ENCODE measurements around the gene CYRIA.

CYRIA gene

GRCh38 chr2:16649353-16650286 is 16.0 kb downstream of the CYRIA start:
- DNase-seq = no peak

GRCh38 chr2:16647992-16648617 is 17.5 kb downstream of the CYRIA start:
- no peak for DNase-seq

DNA sequence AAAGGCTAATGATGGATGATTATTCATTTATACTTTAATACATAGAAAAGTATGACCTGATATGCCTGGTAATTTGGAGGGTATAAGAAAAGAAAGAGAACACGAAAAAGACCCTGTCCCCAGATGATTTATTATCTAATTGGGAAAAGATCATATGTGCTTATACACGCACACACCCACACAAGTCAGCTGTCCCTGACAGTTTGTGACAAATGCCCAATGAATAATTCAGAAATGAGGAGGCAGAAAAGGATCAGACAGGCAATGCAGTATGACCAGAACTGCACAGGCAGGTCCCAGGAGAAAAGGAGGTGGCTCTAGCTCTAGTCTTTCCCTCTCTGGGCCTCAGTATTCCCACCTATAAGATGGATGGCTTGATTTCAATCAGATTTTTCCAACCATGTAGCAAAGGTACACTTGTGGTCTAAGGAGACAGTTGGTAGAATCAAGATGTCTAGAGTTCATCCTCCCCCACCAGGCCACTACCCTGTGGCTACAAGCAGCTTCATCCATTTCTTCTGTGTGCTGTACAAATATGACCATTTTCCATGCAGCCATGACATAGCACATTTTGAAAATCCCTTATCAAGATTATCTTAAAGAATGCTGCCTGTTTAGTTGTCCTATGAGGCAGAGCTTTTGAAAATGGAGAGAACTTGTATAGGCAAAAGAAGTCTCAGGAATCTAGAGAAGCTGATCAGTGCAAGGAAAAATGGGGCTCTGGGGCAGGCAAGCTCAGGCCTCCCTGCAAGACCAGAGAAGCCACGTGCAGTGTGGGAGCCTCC is 19.7 kb downstream of the CYRIA start:
- DNase-seq = no peak

GRCh38 chr2:16645088-16645487 is 20.5 kb downstream of the CYRIA start:
- DNase-seq = no peak

DNA sequence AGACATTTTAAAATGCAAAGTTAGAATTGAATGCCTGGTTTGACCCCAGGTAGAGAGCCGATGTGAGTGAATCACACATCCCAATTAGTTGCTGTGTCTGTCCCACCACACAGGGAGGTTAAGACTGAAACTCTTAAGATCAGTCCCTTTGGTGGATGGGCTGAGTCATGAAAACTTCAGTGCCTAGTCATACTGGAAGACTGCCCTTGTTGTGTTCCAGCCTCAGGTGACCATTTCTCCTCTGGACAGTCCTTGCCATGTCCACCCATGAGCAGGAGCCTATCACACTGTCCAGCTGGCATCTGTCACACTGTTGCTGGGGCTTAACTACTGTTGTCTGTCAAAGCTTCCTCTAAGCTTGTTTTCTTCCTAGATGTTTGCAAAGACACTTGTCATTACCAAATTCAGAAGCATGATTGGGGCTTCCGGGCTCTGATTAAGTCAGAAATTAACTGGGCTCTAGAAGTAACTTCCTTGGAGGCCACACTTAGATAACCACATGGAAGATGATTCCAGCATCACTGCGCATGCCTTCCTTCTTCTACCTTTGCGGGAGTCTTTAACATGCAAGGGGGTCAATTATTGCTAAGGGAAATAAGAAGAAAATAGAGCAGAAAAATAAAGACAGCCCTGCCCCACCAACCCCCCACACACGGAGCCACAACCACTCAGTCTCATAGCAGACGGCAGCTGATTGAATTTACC is 21.3 kb downstream of the CYRIA start:
- DNase-seq = no peak

GRCh38 chr2:16643099-16643498 is 22.5 kb downstream of the CYRIA start:
- DNase-seq = no peak

GRCh38 chr2:16642088-16642487 is 23.5 kb downstream of the CYRIA start:
- DNase-seq = no peak

GRCh38 chr2:16641509-16641908 is 24.1 kb downstream of the CYRIA start:
- no peak for DNase-seq

DNA sequence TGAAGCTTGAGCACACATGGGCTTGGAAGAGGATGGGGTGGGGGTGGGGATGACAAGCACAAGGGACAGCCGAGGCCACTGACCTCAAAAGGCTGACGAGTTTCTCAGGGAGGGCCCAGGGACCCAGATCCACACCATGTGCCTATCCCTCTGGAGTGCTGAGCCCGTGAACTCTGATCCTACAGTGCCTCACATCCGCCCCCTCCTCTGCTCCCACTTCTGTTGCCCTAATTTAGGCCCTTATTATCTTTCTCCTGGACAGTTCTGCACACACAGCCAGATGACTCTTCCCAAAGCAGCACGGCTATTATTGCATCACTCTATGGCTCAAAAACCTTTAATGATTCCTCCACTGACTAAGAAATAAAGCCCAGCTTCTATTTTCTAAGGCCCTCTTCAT is 24.8 kb downstream of the CYRIA start:
- no peak for DNase-seq

DNA sequence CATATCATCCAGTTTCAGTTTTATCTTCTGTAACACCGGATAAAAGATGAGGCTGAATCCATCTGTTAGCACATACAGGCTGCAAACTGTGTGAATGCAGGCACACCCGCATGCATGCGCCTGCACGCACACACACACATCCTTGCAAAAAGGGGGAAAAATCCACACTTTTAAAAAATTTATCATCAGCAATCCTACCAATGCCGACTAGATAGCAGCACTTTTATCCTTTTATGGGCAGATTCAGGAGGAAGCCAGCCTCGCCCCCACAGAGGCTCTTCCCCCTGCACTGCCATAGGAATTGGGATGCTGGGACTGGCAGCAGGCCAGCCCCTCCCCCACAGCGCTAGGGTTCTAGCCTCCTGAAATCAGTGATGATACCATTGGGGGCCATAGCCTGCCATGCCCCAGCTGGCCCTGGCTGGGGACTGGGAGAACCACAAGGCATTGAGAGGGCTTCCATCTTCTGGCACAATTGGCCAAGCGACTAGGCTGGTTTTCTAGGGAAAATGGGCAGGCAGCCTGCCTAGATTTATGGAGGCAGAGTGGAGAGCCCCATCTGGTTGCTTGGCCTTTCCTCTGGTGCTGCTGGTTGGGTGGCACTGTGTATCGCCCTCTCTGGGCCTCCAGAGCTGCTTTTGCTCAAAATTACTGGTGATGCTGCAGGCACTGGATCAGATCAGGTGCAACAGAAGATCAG is 25.5 kb downstream of the CYRIA start:
- no peak for DNase-seq

DNA sequence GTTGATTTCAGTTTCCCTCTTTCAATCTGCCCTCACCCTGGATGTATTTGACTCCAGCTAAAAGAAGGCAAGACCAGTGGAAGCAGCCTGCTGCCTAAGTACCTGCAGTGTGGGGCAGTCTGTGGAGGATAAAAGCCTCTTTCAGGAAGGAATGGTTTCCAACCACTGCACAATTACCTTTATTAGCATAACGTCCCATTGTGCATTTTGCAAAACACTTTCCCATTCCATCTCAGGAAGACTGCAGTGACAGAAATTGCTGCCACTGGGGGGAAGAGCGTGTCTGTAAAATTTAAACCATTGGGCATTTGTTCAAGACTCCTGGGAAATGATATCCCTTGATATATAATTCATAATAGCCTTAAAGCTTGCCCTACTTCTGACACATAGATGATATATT is 26.2 kb downstream of the CYRIA start:
- DNase-seq = no peak

DNA sequence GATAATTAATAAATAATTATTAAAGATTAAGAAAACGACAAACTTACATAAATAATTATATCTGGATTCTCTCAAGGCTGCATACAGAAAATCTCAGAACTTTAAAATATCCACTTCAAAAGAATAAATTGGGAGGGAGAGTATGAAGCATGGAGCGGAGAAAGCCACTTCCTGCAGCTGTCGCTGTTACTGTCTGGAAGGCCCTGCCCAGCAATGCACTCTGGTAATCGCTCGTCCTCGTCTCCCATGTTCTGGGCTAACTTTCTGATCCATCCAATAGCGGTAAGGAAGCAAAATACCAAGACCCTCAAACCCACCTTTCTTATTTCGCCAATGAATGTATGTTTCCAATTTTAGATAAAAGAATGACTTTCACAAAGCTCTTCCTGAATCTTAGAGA is 26.7 kb downstream of the CYRIA start:
- DNase-seq = no peak

DNA sequence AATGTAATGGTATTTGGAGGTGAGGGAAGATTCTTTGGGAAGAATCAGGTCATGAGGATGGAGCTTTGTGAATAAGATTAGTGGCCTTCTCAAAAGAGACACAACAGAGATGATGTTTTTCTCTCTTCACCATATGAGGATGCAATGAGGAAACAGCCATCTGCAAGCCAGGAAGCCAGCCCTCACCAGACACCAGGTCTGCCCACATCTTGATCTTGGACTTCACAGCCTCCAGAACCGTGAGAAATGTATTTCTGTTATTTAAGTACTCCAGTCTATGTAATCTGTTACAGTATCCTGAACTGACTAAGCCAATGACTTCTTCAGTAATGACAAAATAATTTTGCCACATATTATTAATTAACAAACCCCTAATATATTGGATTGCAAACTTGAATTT is 28.3 kb downstream of the CYRIA start:
- no peak for DNase-seq

DNA sequence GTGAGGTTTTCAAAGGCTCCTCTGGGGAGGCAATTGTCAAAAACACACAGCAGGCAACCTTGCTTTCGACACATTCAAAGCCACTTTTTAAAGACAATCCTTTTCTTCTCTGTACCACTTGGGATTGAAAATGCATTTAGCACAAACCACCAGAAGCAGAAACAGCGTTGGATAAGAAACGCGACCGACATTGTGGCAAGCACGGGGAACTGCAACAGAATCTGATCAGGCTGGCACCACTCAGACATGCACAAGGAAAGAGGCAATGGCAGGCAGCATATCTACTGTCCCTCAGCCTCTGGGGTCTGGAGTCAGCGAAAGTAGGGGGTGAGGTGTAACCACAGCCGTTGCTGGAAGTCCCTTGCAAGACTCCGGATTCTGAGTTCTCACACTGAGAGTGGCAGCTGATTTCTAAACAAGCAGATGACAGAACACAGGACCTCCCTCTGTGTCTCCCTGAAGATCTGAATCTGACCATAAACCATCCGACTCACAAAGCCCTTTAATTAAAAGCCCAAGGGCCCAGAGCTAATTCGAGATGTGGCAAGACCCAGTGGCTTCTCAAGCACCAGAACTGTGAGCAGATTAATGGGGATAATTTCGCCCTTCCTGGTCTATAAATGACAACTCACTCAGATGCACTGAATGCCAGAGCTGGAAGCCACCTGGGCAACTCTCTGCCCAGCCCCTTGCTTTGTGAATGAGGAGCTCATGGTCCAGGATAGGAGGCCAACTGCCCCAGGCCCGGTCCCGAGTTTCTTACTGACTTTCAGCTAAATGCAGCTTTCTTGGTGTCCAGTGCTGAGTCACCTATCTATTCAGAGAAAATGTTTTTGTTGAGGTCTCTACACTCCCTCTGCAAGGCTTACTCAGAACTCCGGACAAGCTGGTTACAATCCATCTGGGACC is 29.6 kb downstream of the CYRIA start:
- no peak for DNase-seq

DNA sequence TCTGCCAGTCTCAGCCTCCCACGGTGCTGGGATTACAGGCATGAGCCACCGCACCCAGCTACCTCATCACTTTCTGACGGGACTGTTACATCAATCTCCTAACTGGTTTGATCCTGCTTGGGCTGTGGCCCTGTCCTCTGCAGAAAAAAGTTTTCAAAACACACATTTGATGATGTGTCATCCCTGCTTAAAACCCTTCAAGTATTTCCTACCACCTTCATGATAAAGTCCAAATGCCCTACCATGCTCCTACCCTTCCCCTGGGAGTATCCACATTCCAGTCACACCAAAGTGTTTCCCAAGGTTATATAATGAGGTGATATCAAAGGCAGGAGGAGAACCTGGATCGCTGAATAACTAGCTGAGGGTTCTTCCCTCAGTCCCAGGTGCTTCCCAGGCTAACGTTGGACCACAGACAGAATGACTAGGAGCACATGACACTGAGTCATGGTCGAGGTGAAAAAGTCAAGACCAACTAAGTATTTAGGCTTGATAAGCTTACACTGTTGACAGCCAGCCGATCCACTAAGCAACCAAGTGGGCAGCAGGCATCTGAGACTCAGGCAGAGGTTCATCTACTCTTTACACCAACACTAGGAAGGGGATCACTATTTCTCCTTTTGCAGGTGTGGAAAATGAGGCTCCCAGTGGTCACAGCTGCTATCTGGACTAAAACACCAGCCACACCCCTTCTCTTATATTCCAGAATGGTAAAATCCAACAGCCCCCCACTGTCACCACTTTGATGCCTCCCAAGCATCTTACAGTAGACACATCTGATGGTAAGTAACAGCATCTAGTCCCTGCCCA is 31.8 kb downstream of the CYRIA start:
- DNase-seq = no peak

DNA sequence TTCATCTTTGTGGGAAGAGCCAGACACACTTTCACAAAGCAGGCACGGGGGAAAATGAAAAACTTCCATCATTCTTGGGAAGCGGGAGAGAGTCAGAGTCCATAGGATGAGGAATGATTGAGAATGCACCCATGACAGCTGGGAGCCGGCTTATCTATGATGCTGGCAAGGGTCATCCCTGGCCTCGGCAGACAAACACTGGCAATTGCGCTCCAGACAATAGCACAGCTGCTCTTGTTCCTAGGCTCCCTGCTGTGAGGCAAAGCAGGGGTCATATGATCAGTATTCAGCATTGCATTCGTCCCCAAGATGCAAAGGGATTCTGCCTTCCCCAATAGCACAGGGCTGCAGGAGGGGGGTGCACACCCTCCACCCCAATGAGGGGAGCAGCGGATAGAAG is 33.0 kb downstream of the CYRIA start:
- DNase-seq = no peak

DNA sequence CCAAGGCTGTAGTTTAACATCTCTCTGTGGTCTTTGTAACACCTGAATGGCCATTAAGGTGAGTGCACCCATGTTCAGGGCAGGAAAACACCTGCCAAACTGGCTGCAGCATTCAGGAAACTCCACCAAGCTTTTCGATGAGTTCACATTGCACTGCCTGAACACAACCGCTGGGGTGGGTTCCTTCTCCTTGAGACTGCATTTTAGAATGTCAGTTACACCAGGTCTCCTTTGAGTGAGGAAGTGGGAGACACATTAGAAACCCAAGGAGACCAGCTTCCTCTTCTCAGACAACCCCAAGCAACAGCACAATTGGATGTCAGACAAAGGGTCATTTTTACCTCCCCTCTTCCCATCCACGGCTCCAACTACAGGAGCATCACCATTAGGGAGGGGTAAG is 35.2 kb downstream of the CYRIA start:
- no peak for DNase-seq

DNA sequence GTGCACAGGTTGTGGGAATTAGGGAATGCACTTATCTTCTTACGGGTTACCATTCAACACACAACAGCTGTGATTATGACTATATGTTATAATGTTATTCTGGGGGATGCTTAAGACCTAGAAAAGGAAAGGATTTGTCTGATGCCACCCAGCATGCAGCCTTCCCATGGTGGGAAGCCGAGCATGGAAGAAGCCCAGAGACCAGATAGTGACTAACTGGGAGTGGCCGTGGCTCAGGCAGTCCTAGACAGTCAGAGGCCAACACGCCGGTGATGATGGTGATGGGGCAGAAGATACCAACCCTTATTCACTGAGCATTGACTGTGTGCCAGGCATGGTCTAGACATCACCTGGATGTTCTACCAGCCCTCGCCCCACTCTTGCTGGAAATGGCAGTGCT is 35.9 kb downstream of the CYRIA start:
- DNase-seq = no peak

DNA sequence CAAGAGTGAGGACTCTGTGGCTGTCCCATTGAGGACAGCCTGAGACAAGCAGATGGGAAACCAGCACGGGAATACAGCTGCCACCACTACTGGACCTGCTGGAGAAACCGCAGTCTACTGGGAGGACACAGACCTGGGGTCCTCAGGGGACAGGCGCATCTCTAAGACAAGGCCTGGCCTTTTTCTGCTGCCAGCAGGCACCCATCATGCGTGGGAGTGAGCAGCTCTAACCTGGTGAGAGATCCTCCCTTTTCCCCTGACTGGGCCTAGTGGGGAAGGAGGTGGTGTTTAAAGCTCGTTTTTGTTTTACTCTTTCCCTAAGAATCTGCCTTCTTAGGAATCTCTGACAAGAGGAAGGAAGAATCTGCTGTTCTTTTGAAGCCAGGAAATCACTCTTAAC is 36.6 kb downstream of the CYRIA start:
- DNase-seq = no peak

- DNase-seq = no peak
These were observed 37.3 kb downstream of the CYRIA start for GRCh38 chr2:16628314-16628713.
